GM23248 (cell line): Measurements from ENCODE around the gene ARID1B. TPM values are rescaled to one million over a fixed set of nuclear protein-coding genes. Genes with fewer than 3 reads are reported as not detected.

Source experiments
- DNase-seq: peaks from one replicate; pipeline ENCODE4 v3.0.0-alpha.2; 2015
- H2AFZ ChIP-seq: fragments of 200-600 bp; sonication (generic); 2 replicates; pipeline ENCODE4 v1.6.1; 2016; ENCODE audit warnings: antibody characterized with exemption
- H3F3A ChIP-seq: fragments of 200-600 bp; sonication (generic); 2 replicates; pipeline ENCODE4 v1.6.1; 2016; ENCODE audit warnings: mild to moderate bottlenecking, antibody characterized with exemption, mixed run types; ENCODE audit not compliant: insufficient read depth
- H3K27ac ChIP-seq: fragments of 200-600 bp; sonication (generic); 2 replicates; pipeline ENCODE4 v1.5.1; 2016; ENCODE audit warnings: mild to moderate bottlenecking
- H3K27me3 ChIP-seq: fragments of 200-600 bp; sonication (generic); replicated peaks from 2 replicates; pipeline ENCODE4 v1.6.1; 2016; ENCODE audit warnings: mild to moderate bottlenecking; ENCODE audit not compliant: insufficient read depth
- H3K36me3 ChIP-seq: fragments of 200-600 bp; sonication (generic); 2 replicates; pipeline ENCODE4 v1.6.1; 2016; ENCODE audit warnings: low read depth, mild to moderate bottlenecking
- H3K4me1 ChIP-seq: fragments of 200-600 bp; sonication (generic); 2 replicates; pipeline ENCODE4 v1.6.1; 2016; ENCODE audit warnings: mild to moderate bottlenecking; ENCODE audit not compliant: insufficient read depth
- H3K4me2 ChIP-seq: fragments of 200-600 bp; sonication (generic); one replicate; pipeline ENCODE4 v1.6.1; 2016; ENCODE audit warnings: mild to moderate bottlenecking; ENCODE audit not compliant: unreplicated experiment
- H3K4me3 ChIP-seq: fragments of 200-600 bp; sonication (generic); 2 replicates; pipeline ENCODE4 v1.5.1; 2016; ENCODE audit warnings: mild to moderate bottlenecking
- H3K79me2 ChIP-seq: fragments of 200-600 bp; sonication (generic); 2 replicates; pipeline ENCODE4 v1.6.1; 2016; ENCODE audit warnings: mild to moderate bottlenecking; ENCODE audit not compliant: insufficient read depth
- H3K9ac ChIP-seq: fragments of 200-600 bp; sonication (generic); 2 replicates; pipeline ENCODE4 v1.6.1; 2016; ENCODE audit warnings: mild to moderate bottlenecking
- H3K9me2 ChIP-seq: fragments of 200-600 bp; sonication (generic); 2 replicates; pipeline ENCODE4 v1.6.1; 2016; ENCODE audit warnings: mixed run types, mild to moderate bottlenecking, moderate library complexity; ENCODE audit not compliant: insufficient read depth
- H3K9me3 ChIP-seq: fragments of 200-600 bp; sonication (generic); one replicate; pipeline ENCODE4 v1.6.1; 2017; ENCODE audit warnings: low read depth
- H4K20me1 ChIP-seq: fragments of 200-600 bp; sonication (generic); 2 replicates; pipeline ENCODE4 v1.6.0; 2016; ENCODE audit not compliant: insufficient read depth
- EZH2 ChIP-seq: fragments of 200-600 bp; sonication (generic); IDR thresholded peaks from 2 replicates; pipeline ENCODE4 v1.6.1; 2018; ENCODE audit warnings: antibody characterized with exemption, mild to moderate bottlenecking; ENCODE audit not compliant: insufficient read depth, poor library complexity, severe bottlenecking
- EZH2phosphoT487 ChIP-seq: fragments of 200-600 bp; sonication (generic); IDR thresholded peaks from 2 replicates; pipeline ENCODE4 v1.6.1; 2018; ENCODE audit warnings: antibody characterized with exemption, moderate library complexity, mild to moderate bottlenecking, low read depth; ENCODE audit not compliant: insufficient read depth
- WGBS, 2 experiments: methylation state at CpG; one replicate each; pipeline ENCODE4 v1.1.6; 2015 to 2017; ENCODE audit warnings: low lambda C conversion rate in 2 of 2, low coverage in 1 of 2; ENCODE audit errors: missing lambda C conversion rate in 2 of 2; 5-methylcytosine and 5-hydroxymethylcytosine counted together
- in situ Hi-C: fragments of 300-500 bp; cut with MboI; formaldehyde crosslinking; loops from 2 replicates; pipeline ENCODE4 v1.15.0; 2020
- polyA plus RNA-seq: library from polyadenylated mRNA; unstranded; fragments of >200 nt; fragmentation: Nextera tagmentation; extraction: Ambion mirVana; gene quantifications from 2 replicates; pipeline ENCODE4 v1.2.1, GENCODE V29; 2016
- total RNA-seq: library from RNA; depleted of rRNA; stranded (reverse); fragments of >200 nt; shearing (Covaris generic); gene quantifications from 2 replicates; pipeline ENCODE4 v1.2.3, GENCODE V29; 2014

ARID1B gene
- total and polyA plus RNA-seq, 2 experiments from 2014 or later = 19.3 to 21.2 TPM

- no peak overlapping the region for H3K27ac ChIP-seq
- H3K9me3 ChIP-seq = no peaks in the 10 kb centered on the region
- H3K9ac ChIP-seq = no peak overlapping the region
- TF ChIP-seq EZH2phosphoT487 (no peak), EZH2 (no peak)
- H3K4me1 ChIP-seq = peaks cover 30% of the 10 kb centered on the region
- no peak overlapping the region for H2AFZ ChIP-seq
- H3K27me3 ChIP-seq = no peaks in the 10 kb centered on the region
- in situ Hi-C loops = no loop called here
- H3K4me3 ChIP-seq = no peak overlapping the region
- peaks cover 20% of the 10 kb centered on the region for H3F3A ChIP-seq
- H3K79me2 ChIP-seq = peaks cover 97% of the 10 kb centered on the region
- H3K9me2 ChIP-seq = no peaks in the 10 kb centered on the region
- H3K4me2 ChIP-seq = no peak overlapping the region
- peak; percentile 40 for DNase-seq
- H3K36me3 ChIP-seq = no peaks in the 10 kb centered on the region
- peaks cover 7% of the 10 kb centered on the region for H4K20me1 ChIP-seq
- WGBS, 2 experiments = 96 to 99% methylated on average over 3 of the region's 3 CpGs
Measured at GRCh38 chr6:156842598-156843250, 65.5 kb downstream of the ARID1B start.

- 43 to 45% methylated on average over 3 of the region's 3 CpGs for WGBS, 2 experiments
Measured at GRCh38 chr6:156844089-156844488, 66.9 kb downstream of the ARID1B start.

GRCh38 chr6:156845454-156846155 lies 68.4 kb downstream of the ARID1B start:
- H3K27ac ChIP-seq = no peak overlapping the region
- 92 to 94% methylated on average over 6 of the region's 6 CpGs for WGBS, 2 experiments
- no peaks in the 10 kb centered on the region for H3K9me2 ChIP-seq
- H3K4me1 ChIP-seq = peaks cover 22% of the 10 kb centered on the region
- H3K4me2 ChIP-seq = no peak overlapping the region
- peaks cover 6% of the 10 kb centered on the region; the same call in 1 of the 2 replicates for H3F3A ChIP-seq
- no peak for DNase-seq
- no peak overlapping the region for H3K9ac ChIP-seq
- no peak overlapping the region for H3K4me3 ChIP-seq
- TF ChIP-seq EZH2 (no peak), EZH2phosphoT487 (no peak)
- H3K36me3 ChIP-seq = no peaks in the 10 kb centered on the region
- peaks cover 100% of the 10 kb centered on the region for H3K79me2 ChIP-seq
- no peaks in the 10 kb centered on the region for H3K27me3 ChIP-seq
- no peak overlapping the region for H2AFZ ChIP-seq
- in situ Hi-C loops = no loop called here
- H3K9me3 ChIP-seq = no peaks in the 10 kb centered on the region
- H4K20me1 ChIP-seq = peaks cover 12% of the 10 kb centered on the region

More at GRCh38 chr6:156844089-156844488, 66.9 kb downstream of the ARID1B start:
- H2AFZ ChIP-seq = no peak overlapping the region
- in situ Hi-C loops = no loop called here
- no peak overlapping the region for H3K4me2 ChIP-seq
- H3K9me3 ChIP-seq = no peaks in the 10 kb centered on the region
- no peak overlapping the region for H3K4me3 ChIP-seq
- no peak for DNase-seq
- no peaks in the 10 kb centered on the region for H3K9me2 ChIP-seq
- peaks cover 33% of the 10 kb centered on the region for H3K4me1 ChIP-seq
- peaks cover 7% of the 10 kb centered on the region for H4K20me1 ChIP-seq
- no peaks in the 10 kb centered on the region for H3K36me3 ChIP-seq
- peaks cover 20% of the 10 kb centered on the region for H3F3A ChIP-seq
- peaks cover 98% of the 10 kb centered on the region for H3K79me2 ChIP-seq
- H3K27me3 ChIP-seq = no peaks in the 10 kb centered on the region
- TF ChIP-seq EZH2phosphoT487 = no peak
- TF ChIP-seq EZH2 = no peak
- no peak overlapping the region for H3K9ac ChIP-seq
- H3K27ac ChIP-seq = no peak overlapping the region

- H3K27ac ChIP-seq = no peak overlapping the region
- DNase-seq = no peak
- TF ChIP-seq EZH2phosphoT487 (no peak), EZH2 (no peak)
- no peak overlapping the region for H3K4me3 ChIP-seq
- H3K9me3 ChIP-seq = no peaks in the 10 kb centered on the region
- in situ Hi-C loops = no loop called here
- no peak overlapping the region for H2AFZ ChIP-seq
- H3K27me3 ChIP-seq = no peaks in the 10 kb centered on the region
- H3K4me1 ChIP-seq = peaks cover 16% of the 10 kb centered on the region; the same call in 1 of the 2 replicates
- no peak overlapping the region for H3K9ac ChIP-seq
- H3K4me2 ChIP-seq = no peak overlapping the region
- H3K36me3 ChIP-seq = no peaks in the 10 kb centered on the region
- H3K9me2 ChIP-seq = no peaks in the 10 kb centered on the region
- no peaks in the 10 kb centered on the region for H3F3A ChIP-seq
- WGBS, 2 experiments = 73 to 80% methylated on average over 6 of the region's 6 CpGs
- H4K20me1 ChIP-seq = peaks cover 16% of the 10 kb centered on the region
- peaks cover 100% of the 10 kb centered on the region for H3K79me2 ChIP-seq
Measured at GRCh38 chr6:156846845-156847599, 69.8 kb downstream of the ARID1B start.
